ENCODE results near the gene TTC21B.

Gene TTC21B

GRCh38 chr2:165958313-165958960, 4.9 kb upstream of the TTC21B start:
- Histone ChIP-seq H3K9ac (ENCODE audit: low read length in 2 of 2) (no peak overlapping the region), H3K9me3 (ENCODE audit: control insufficient read depth in 2 of 2, low read length in 2 of 2) (no peaks in the 10 kb centered on the region), H3K4me1 (ENCODE audit: control insufficient read depth, insufficient read depth, low read length) (no peaks in the 10 kb centered on the region), H3K36me3 (ENCODE audit: control insufficient read depth in 2 of 2, insufficient read depth in 2 of 2, low read length in 2 of 2) (no peaks in the 10 kb centered on the region), H3K27me3 (ENCODE audit: control insufficient read depth in 1 of 2, insufficient read depth in 2 of 2, low read length in 2 of 2) (no peaks in the 10 kb centered on the region), H3K4me3 (ENCODE audit: low read length in 2 of 2) (no peak overlapping the region), H3K27ac (ENCODE audit: low read length) (no peak overlapping the region)

DNA sequence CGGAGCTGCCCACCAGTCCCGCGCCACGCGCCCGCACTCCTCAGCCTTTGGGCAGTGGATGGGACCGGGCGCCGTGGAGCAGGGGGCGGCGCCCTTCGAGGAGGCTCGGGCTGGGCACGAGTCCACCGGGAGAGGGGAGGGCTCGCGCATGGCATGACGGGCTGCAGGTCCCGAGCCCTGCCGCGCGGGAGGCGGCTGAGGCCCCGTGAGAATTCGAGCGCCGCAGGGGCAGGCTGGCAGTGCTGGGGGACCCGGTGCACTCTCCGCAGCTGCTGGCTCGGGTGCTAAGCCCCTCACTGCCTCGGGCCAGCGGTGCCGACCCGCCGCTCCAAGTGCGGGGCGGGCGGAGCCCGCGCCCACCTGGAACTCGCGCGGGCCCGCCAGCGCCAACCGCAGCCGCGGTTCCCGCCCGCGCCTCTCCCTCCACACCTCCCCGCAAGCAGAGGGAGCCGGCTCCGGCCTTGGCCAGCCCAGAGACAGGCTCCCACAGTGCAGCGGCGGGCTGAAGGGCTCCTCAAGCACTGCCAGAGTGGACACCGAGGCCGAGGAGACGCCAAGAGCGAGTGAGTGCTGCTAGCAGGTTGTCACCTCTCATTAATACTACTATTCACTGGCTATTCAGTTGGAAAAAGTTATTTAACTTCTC, 3.6 kb upstream of the TTC21B start:
- Histone ChIP-seq H3K36me3 (ENCODE audit: control insufficient read depth in 2 of 2, insufficient read depth in 2 of 2, low read length in 2 of 2) (no peaks in the 10 kb centered on the region), H3K27me3 (ENCODE audit: control insufficient read depth in 1 of 2, insufficient read depth in 2 of 2, low read length in 2 of 2) (no peaks in the 10 kb centered on the region), H3K4me3 (ENCODE audit: low read length in 2 of 2) (no peak overlapping the region), H3K27ac (ENCODE audit: low read length) (no peak overlapping the region), H3K9ac (ENCODE audit: low read length in 2 of 2) (no peak overlapping the region), H3K4me1 (ENCODE audit: control insufficient read depth, insufficient read depth, low read length) (no peaks in the 10 kb centered on the region), H3K9me3 (ENCODE audit: control insufficient read depth in 2 of 2, low read length in 2 of 2) (no peaks in the 10 kb centered on the region)

DNA sequence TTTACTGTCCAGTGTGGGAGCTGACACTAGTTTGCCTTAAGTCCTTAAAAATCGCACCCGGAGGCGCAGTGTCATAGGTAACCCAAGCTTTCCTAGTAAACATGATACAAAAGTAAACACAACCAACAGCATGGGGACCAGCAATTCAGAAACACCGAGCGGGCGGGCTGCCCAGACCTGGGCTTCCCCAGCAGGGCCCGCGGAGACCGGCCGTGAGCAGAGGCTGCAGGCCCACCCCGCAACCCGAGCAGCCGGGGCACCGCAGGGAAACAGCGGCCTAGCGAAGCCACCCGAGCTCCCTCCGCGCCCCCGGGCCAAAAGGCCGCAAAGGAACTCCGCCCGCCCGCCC, 296 bp downstream of the TTC21B start:
- Histone ChIP-seq H3K4me1 (ENCODE audit: control insufficient read depth, insufficient read depth, low read length) (no peaks in the 10 kb centered on the region), H3K4me3 (ENCODE audit: low read length in 2 of 2) (peak overlapping the region; percentile 81 to 88), H3K27me3 (ENCODE audit: control insufficient read depth in 1 of 2, insufficient read depth in 2 of 2, low read length in 2 of 2) (no peaks in the 10 kb centered on the region), H3K9me3 (ENCODE audit: control insufficient read depth in 2 of 2, low read length in 2 of 2) (no peaks in the 10 kb centered on the region), H3K27ac (ENCODE audit: low read length) (peak overlapping the region; percentile 59), H3K36me3 (ENCODE audit: control insufficient read depth in 2 of 2, insufficient read depth in 2 of 2, low read length in 2 of 2) (no peaks in the 10 kb centered on the region), H3K9ac (ENCODE audit: low read length in 2 of 2) (peak overlapping the region; percentile 75 to 79)

- Histone ChIP-seq H3K4me3 (ENCODE audit: low read length in 2 of 2) (peak overlapping the region; percentile 81 to 88), H3K36me3 (ENCODE audit: control insufficient read depth in 2 of 2, insufficient read depth in 2 of 2, low read length in 2 of 2) (no peaks in the 10 kb centered on the region), H3K9ac (ENCODE audit: low read length in 2 of 2) (peak overlapping the region; percentile 75 to 79), H3K4me1 (ENCODE audit: control insufficient read depth, insufficient read depth, low read length) (no peaks in the 10 kb centered on the region), H3K27ac (ENCODE audit: low read length) (peak overlapping the region; percentile 59), H3K9me3 (ENCODE audit: control insufficient read depth in 2 of 2, low read length in 2 of 2) (no peaks in the 10 kb centered on the region), H3K27me3 (ENCODE audit: control insufficient read depth in 1 of 2, insufficient read depth in 2 of 2, low read length in 2 of 2) (no peaks in the 10 kb centered on the region)
Measured at GRCh38 chr2:165952741-165953211, 800 bp downstream of the TTC21B start.

DNA sequence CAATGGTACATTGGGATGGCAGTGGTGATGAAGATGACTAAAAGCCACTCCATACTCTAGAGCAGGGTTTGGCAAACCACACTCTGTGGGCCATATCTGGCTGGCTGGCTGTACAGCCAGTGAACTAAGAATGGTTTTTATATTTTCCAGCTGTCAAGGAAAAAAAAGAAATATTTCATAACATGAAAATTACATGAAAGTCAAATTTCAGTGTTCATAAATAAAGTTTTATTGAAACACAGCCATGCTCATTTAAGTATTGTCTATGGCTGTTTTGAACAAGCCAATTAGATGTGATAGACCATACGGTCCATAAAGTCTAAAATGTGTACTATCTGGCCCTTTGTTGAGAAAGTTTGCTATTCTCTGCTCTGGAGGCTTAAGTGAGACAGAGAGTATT, 1.5 kb downstream of the TTC21B start:
- Histone ChIP-seq H3K27me3 (ENCODE audit: control insufficient read depth in 1 of 2, insufficient read depth in 2 of 2, low read length in 2 of 2) (no peaks in the 10 kb centered on the region), H3K9me3 (ENCODE audit: control insufficient read depth in 2 of 2, low read length in 2 of 2) (no peaks in the 10 kb centered on the region), H3K27ac (ENCODE audit: low read length) (no peak overlapping the region), H3K36me3 (ENCODE audit: control insufficient read depth in 2 of 2, insufficient read depth in 2 of 2, low read length in 2 of 2) (no peaks in the 10 kb centered on the region), H3K9ac (ENCODE audit: low read length in 2 of 2) (no peak overlapping the region), H3K4me3 (ENCODE audit: low read length in 2 of 2) (no peak overlapping the region), H3K4me1 (ENCODE audit: control insufficient read depth, insufficient read depth, low read length) (no peaks in the 10 kb centered on the region)

DNA sequence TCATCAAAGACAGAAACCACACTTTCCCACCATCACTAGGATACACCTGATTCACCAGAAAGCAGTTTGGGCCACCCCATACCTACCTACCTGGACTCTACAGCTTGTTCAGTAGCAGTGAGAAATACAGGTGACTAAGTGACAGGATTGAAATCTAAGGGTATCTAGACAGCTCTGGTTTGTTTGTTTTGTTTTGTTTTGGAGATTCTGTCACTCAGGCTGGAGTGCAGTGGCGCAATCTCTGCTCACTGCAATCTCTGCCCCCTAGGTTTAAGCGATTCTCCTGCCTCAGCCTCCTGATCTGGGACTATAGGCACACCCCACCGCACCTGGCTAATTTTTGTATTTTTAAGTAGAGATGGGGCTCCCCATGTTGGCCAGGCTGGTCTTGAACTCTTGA, 3.1 kb downstream of the TTC21B start:
- H3K4me1 ChIP-seq (ENCODE audit: control insufficient read depth, insufficient read depth, low read length): no peaks in the 10 kb centered on the region
- H3K9me3 ChIP-seq (ENCODE audit: control insufficient read depth in 2 of 2, low read length in 2 of 2): no peaks in the 10 kb centered on the region
- H3K27ac ChIP-seq (ENCODE audit: low read length): no peak overlapping the region
- H3K4me3 ChIP-seq (ENCODE audit: low read length in 2 of 2): no peak overlapping the region
- no peak overlapping the region for H3K9ac ChIP-seq (ENCODE audit: low read length in 2 of 2)
- no peaks in the 10 kb centered on the region for H3K36me3 ChIP-seq (ENCODE audit: control insufficient read depth in 2 of 2, insufficient read depth in 2 of 2, low read length in 2 of 2)
- no peaks in the 10 kb centered on the region for H3K27me3 ChIP-seq (ENCODE audit: control insufficient read depth in 1 of 2, insufficient read depth in 2 of 2, low read length in 2 of 2)

DNA sequence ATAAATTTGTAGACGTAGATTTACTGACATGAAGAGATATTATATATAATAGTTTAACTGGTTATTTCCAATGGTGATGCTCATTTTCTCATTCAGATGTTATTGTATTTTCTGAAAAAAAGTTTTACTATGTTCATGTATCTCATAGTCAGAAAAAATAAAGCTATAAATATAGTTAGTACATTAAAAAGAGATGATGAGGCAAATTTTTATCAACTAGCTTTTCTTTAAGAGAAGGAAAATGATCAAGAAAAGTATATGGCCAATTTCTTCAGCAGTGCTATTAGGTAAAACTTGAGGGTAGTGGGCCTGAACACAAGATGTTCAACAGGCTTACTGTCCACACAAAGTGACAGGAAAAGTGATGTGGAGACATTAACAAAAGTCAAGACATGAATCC, 11.7 kb downstream of the TTC21B start:
- no peaks in the 10 kb centered on the region for H3K9me3 ChIP-seq (ENCODE audit: control insufficient read depth in 2 of 2, low read length in 2 of 2)
- H3K36me3 ChIP-seq (ENCODE audit: control insufficient read depth in 2 of 2, insufficient read depth in 2 of 2, low read length in 2 of 2): peaks cover 12 to 27% of the 10 kb centered on the region in 2 donors
- H3K4me1 ChIP-seq (ENCODE audit: control insufficient read depth, insufficient read depth, low read length): no peaks in the 10 kb centered on the region
- no peak overlapping the region for H3K27ac ChIP-seq (ENCODE audit: low read length)
- H3K4me3 ChIP-seq (ENCODE audit: low read length in 2 of 2): no peak overlapping the region
- no peak overlapping the region for H3K9ac ChIP-seq (ENCODE audit: low read length in 2 of 2)
- H3K27me3 ChIP-seq (ENCODE audit: control insufficient read depth in 1 of 2, insufficient read depth in 2 of 2, low read length in 2 of 2): no peaks in the 10 kb centered on the region

DNA sequence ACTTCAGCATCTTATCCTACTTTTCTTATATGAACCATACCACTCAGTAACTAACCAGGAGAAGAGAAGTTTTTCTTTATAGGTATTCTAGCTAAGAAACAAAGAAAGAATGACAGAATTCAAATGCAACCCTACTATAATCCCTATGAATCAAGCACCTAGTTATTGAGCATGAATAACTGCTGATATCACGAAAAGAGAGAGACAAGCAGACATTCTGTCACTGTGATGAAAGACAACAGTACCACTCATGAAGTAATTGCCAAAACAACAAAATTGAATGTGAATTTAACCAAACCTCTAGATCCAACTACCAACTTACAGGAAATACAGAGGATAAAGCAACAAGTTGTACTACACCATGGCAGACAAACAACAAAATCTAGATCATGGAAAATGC, 15.3 kb downstream of the TTC21B start:
- no peak overlapping the region for H3K4me3 ChIP-seq (ENCODE audit: low read length in 2 of 2)
- no peaks in the 10 kb centered on the region for H3K9me3 ChIP-seq (ENCODE audit: control insufficient read depth in 2 of 2, low read length in 2 of 2)
- no peak overlapping the region for H3K9ac ChIP-seq (ENCODE audit: low read length in 2 of 2)
- H3K27me3 ChIP-seq (ENCODE audit: control insufficient read depth in 1 of 2, insufficient read depth in 2 of 2, low read length in 2 of 2): no peaks in the 10 kb centered on the region
- no peak overlapping the region for H3K27ac ChIP-seq (ENCODE audit: low read length)
- H3K4me1 ChIP-seq (ENCODE audit: control insufficient read depth, insufficient read depth, low read length): no peaks in the 10 kb centered on the region
- H3K36me3 ChIP-seq (ENCODE audit: control insufficient read depth in 2 of 2, insufficient read depth in 2 of 2, low read length in 2 of 2): peaks cover 12 to 29% of the 10 kb centered on the region in 2 donors

GRCh38 chr2:165933211-165933910, 20.2 kb downstream of the TTC21B start:
- H3K4me1 ChIP-seq (ENCODE audit: control insufficient read depth, insufficient read depth, low read length): no peaks in the 10 kb centered on the region
- peaks cover 14 to 25% of the 10 kb centered on the region in 2 donors for H3K36me3 ChIP-seq (ENCODE audit: control insufficient read depth in 2 of 2, insufficient read depth in 2 of 2, low read length in 2 of 2)
- no peak overlapping the region for H3K4me3 ChIP-seq (ENCODE audit: low read length in 2 of 2)
- no peak overlapping the region for H3K9ac ChIP-seq (ENCODE audit: low read length in 2 of 2)
- no peaks in the 10 kb centered on the region for H3K9me3 ChIP-seq (ENCODE audit: control insufficient read depth in 2 of 2, low read length in 2 of 2)
- no peak overlapping the region for H3K27ac ChIP-seq (ENCODE audit: low read length)
- no peaks in the 10 kb centered on the region for H3K27me3 ChIP-seq (ENCODE audit: control insufficient read depth in 1 of 2, insufficient read depth in 2 of 2, low read length in 2 of 2)

- Histone ChIP-seq H3K4me3 (ENCODE audit: low read length in 2 of 2) (no peak overlapping the region), H3K27me3 (ENCODE audit: control insufficient read depth in 1 of 2, insufficient read depth in 2 of 2, low read length in 2 of 2) (no peaks in the 10 kb centered on the region), H3K9me3 (ENCODE audit: control insufficient read depth in 2 of 2, low read length in 2 of 2) (no peaks in the 10 kb centered on the region), H3K4me1 (ENCODE audit: control insufficient read depth, insufficient read depth, low read length) (no peaks in the 10 kb centered on the region), H3K9ac (ENCODE audit: low read length in 2 of 2) (no peak overlapping the region), H3K27ac (ENCODE audit: low read length) (no peak overlapping the region), H3K36me3 (ENCODE audit: control insufficient read depth in 2 of 2, insufficient read depth in 2 of 2, low read length in 2 of 2) (peaks cover 28 to 31% of the 10 kb centered on the region in 2 donors)
Measured at GRCh38 chr2:165927774-165928173, 25.8 kb downstream of the TTC21B start.

DNA sequence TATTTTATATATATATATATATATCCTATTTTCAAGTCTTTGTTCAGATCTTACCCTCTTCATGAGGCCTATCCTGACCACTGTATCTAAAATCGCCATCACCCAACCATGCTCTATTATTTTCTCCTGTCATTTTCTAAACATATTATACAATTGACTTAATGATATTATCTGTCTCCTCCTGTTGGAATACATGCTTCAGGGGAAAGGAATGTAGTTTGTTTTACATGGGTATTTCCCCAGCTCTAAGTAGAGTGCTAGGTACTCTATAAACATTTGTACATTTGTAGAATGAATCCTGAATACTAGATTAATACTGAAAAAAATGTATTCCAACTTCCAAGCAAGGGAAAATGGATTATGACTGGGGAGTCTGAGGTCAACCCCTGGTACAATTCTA, 26.2 kb downstream of the TTC21B start:
- H3K9ac ChIP-seq (ENCODE audit: low read length in 2 of 2): no peak overlapping the region
- peaks cover 29 to 30% of the 10 kb centered on the region in 2 donors for H3K36me3 ChIP-seq (ENCODE audit: control insufficient read depth in 2 of 2, insufficient read depth in 2 of 2, low read length in 2 of 2)
- H3K9me3 ChIP-seq (ENCODE audit: control insufficient read depth in 2 of 2, low read length in 2 of 2): no peaks in the 10 kb centered on the region
- no peaks in the 10 kb centered on the region for H3K27me3 ChIP-seq (ENCODE audit: control insufficient read depth in 1 of 2, insufficient read depth in 2 of 2, low read length in 2 of 2)
- no peaks in the 10 kb centered on the region for H3K4me1 ChIP-seq (ENCODE audit: control insufficient read depth, insufficient read depth, low read length)
- H3K27ac ChIP-seq (ENCODE audit: low read length): no peak overlapping the region
- no peak overlapping the region for H3K4me3 ChIP-seq (ENCODE audit: low read length in 2 of 2)

Data from stomach smooth muscle (tissue), 2 donors.